CD4-positive, alpha-beta T cell treated with Interleukin-15 for 4 hours (primary cell): ENCODE measurements around the gene NPAS4.
A peak's percentile ranks its signal among the peaks of the same experiment; 100 is the strongest.
"Not testable (repeated sequence)": the region's sequence is repeated elsewhere in the genome, so short reads cannot be mapped to it uniquely, and the experiment has no call there.

Experiments used
- DNase-seq: peaks from one replicate; pipeline ENCODE4 v3.0.0-alpha.2; 2020; ENCODE audit warnings: low spot score

Gene NPAS4

GRCh38 chr11:66457826-66458225, 37.0 kb downstream of the NPAS4 start:
- DNase-seq: no peak

GRCh38 chr11:66459138-66459778, 38.4 kb downstream of the NPAS4 start:
- DNase-seq: no peak

GRCh38 chr11:66462010-66462409, 41.2 kb downstream of the NPAS4 start:
- no peak for DNase-seq

- no peak for DNase-seq
These were observed 42.1 kb downstream of the NPAS4 start for GRCh38 chr11:66462911-66463310.

- DNase-seq: not testable (repeated sequence)
These were observed 43.3 kb downstream of the NPAS4 start for GRCh38 chr11:66464116-66464515.

GRCh38 chr11:66464916-66465315, 44.1 kb downstream of the NPAS4 start:
- DNase-seq: no peak

- DNase-seq: no peak
These were observed 44.8 kb downstream of the NPAS4 start for GRCh38 chr11:66465373-66466224.

GRCh38 chr11:66466225-66467033, 45.6 kb downstream of the NPAS4 start, which contains the start of gene PELI3:
TSS of gene PELI3 (plus strand) at chr11:66466905. CDS start at chr11:66468129, 1,224 bp downstream.
- DNase-seq: peak; percentile 95

- peak; percentile 46 for DNase-seq
These were observed 46.3 kb downstream of the NPAS4 start for GRCh38 chr11:66467034-66467659.

- DNase-seq: no peak
These were observed 46.9 kb downstream of the NPAS4 start for GRCh38 chr11:66467756-66468155.

- no peak for DNase-seq
These were observed 47.9 kb downstream of the NPAS4 start for GRCh38 chr11:66468691-66469090.

GRCh38 chr11:66469441-66469840, 48.6 kb downstream of the NPAS4 start:
- DNase-seq: no peak

GRCh38 chr11:66470015-66470414, 49.2 kb downstream of the NPAS4 start:
- DNase-seq: no peak

- no peak for DNase-seq
These were observed 50.3 kb downstream of the NPAS4 start for GRCh38 chr11:66471142-66471541.

- DNase-seq: no peak
These were observed 51.2 kb downstream of the NPAS4 start for GRCh38 chr11:66472054-66472453.

GRCh38 chr11:66473167-66473566, 52.3 kb downstream of the NPAS4 start:
- DNase-seq: no peak

GRCh38 chr11:66473608-66474515, 53.0 kb downstream of the NPAS4 start:
- DNase-seq: no peak

GRCh38 chr11:66475349-66476172, 54.7 kb downstream of the NPAS4 start:
- DNase-seq: no peak
